Stimulated activated CD4-positive, alpha-beta T cell treated with anti-CD3 and anti-CD28 coated beads, Interleukin-1b, Interleukin-23, amount 100 ng/mL, for 1 hour (primary cell): Measurements from ENCODE around the gene ANKRD36.
"Not testable (repeated sequence)": the region's sequence is repeated elsewhere in the genome, so short reads cannot be mapped to it uniquely, and the experiment has no call there.

ENCODE experiments used
- DNase-seq, 2 donors: peaks; one replicate each; pipeline ENCODE4 v3.0.0-alpha.2; 2020; ENCODE audit warnings: low read depth in 2 of 2

The ANKRD36 gene

DNA sequence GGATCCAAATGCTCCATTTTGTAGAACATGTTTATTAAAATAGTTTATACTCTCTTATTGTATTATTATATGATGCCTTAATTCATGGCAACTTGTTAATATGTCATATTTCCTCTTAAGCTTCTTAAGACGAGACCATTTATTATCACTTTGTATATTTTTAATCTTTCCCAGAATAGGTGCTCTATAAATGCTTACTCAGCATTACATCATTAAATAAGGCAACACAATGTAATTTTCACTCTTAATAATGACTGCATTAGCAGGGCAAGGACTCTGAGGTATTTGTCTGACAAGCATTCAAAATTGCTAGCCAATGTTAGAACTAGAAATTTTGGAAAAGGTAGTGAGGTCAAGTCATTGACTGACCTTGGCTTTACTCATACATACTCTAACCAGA, 180.7 kb downstream of the ANKRD36 start:
- DNase-seq, result not testable (repeated sequence)
